GM23338 (cell line): Measurements from ENCODE around the gene COL1A2. TPM values are rescaled to one million over a fixed set of nuclear protein-coding genes. Genes with fewer than 3 reads are reported as not detected.

Source experiments
- ATAC-seq: fragments of 200-7000 bp; cut with Tn5 transposase; 3 replicates; pipeline ENCODE4 v1.9.1; 2020
- DNase-seq: peaks from one replicate; pipeline ENCODE4 v3.0.0-alpha.2; 2015; ENCODE audit warnings: low spot score
- H2AFZ ChIP-seq: fragments of 200-600 bp; sonication (generic); 2 replicates; pipeline ENCODE4 v1.8.0; 2016; ENCODE audit warnings: antibody characterized with exemption, mild to moderate bottlenecking, moderate library complexity
- H3F3A ChIP-seq: fragments of 200-600 bp; sonication (generic); replicated peaks from 2 replicates; pipeline ENCODE4 v1.8.0; 2017; ENCODE audit warnings: antibody characterized with exemption, mixed run types, low read depth
- H3K27ac ChIP-seq: fragments of 200-600 bp; sonication (generic); 2 replicates; pipeline ENCODE4 v1.6.1; 2016; ENCODE audit warnings: low read depth
- H3K27me3 ChIP-seq: fragments of 200-600 bp; sonication (generic); 2 replicates; pipeline ENCODE4 v1.8.0; 2016; ENCODE audit warnings: mild to moderate bottlenecking, mixed run types, moderate library complexity; ENCODE audit not compliant: insufficient read depth
- H3K36me3 ChIP-seq: fragments of 200-600 bp; sonication (generic); 2 replicates; pipeline ENCODE4 v1.8.0; 2016; ENCODE audit warnings: mild to moderate bottlenecking; ENCODE audit not compliant: insufficient read depth
- H3K4me1 ChIP-seq: fragments of 200-600 bp; sonication (generic); 2 replicates; pipeline ENCODE4 v1.8.0; 2016; ENCODE audit warnings: mild to moderate bottlenecking, moderate library complexity; ENCODE audit not compliant: insufficient read depth
- H3K4me2 ChIP-seq: fragments of 200-600 bp; sonication (generic); 2 replicates; pipeline ENCODE4 v1.7.1; 2017; ENCODE audit warnings: mixed run types
- H3K4me3 ChIP-seq: fragments of 200-600 bp; sonication (generic); 2 replicates; pipeline ENCODE4 v1.6.1; 2016; ENCODE audit warnings: mixed run types
- H3K79me2 ChIP-seq: fragments of 200-600 bp; sonication (generic); replicated peaks from 2 replicates; pipeline ENCODE4 v1.8.0; 2017; ENCODE audit warnings: mild to moderate bottlenecking; ENCODE audit not compliant: insufficient read depth
- H3K9me2 ChIP-seq: fragments of 200-600 bp; sonication (generic); 2 replicates; pipeline ENCODE4 v1.8.0; 2017; ENCODE audit not compliant: insufficient read depth
- H4K20me1 ChIP-seq: fragments of 200-600 bp; sonication (generic); replicated peaks from 2 replicates; pipeline ENCODE4 v1.8.0; 2017; ENCODE audit warnings: mild to moderate bottlenecking; ENCODE audit not compliant: insufficient read depth
- H3K27ac Mint-ChIP-seq: 2 replicates; pipeline ENCODE4 v1.8.0; 2020; ENCODE audit warnings: inconsistent platforms, mild to moderate bottlenecking, moderate library complexity, mixed read lengths
- H3K27me3 Mint-ChIP-seq: 3 replicates; pipeline ENCODE4 v1.8.0; 2022; ENCODE audit warnings: low read depth, mild to moderate bottlenecking, moderate library complexity, mixed read lengths, inconsistent platforms; ENCODE audit not compliant: insufficient read depth, poor library complexity
- H3K36me3 Mint-ChIP-seq: 3 replicates; pipeline ENCODE4 v1.8.0; 2021; ENCODE audit warnings: low read depth, mild to moderate bottlenecking, inconsistent platforms, moderate library complexity, mixed read lengths
- H3K4me1 Mint-ChIP-seq: 3 replicates; pipeline ENCODE4 v1.8.0; 2020; ENCODE audit warnings: mild to moderate bottlenecking, inconsistent platforms, mixed read lengths
- H3K4me3 Mint-ChIP-seq: 3 replicates; pipeline ENCODE4 v1.8.0; 2021; ENCODE audit warnings: moderate library complexity, mild to moderate bottlenecking, inconsistent platforms, mixed read lengths
- H3K9me3 Mint-ChIP-seq: 3 replicates; pipeline ENCODE4 v1.8.0; 2020; ENCODE audit warnings: moderate library complexity, mild to moderate bottlenecking, inconsistent platforms, mixed read lengths
- CREB1 ChIP-seq: fragments of 250-450 bp; sonication (Bioruptor Pico); IDR thresholded peaks from 2 replicates; pipeline ENCODE4 v1.5.0; 2020; ENCODE audit warnings: low read depth, mild to moderate bottlenecking, moderate library complexity
- EZH2 ChIP-seq: fragments of 200-600 bp; sonication (generic); IDR thresholded peaks from one replicate; pipeline ENCODE4 v1.8.0; 2017; ENCODE audit warnings: antibody characterized with exemption, mild to moderate bottlenecking, low read depth; ENCODE audit not compliant: unreplicated experiment
- EZH2phosphoT487 ChIP-seq: fragments of 200-600 bp; sonication (generic); IDR thresholded peaks from one replicate; pipeline ENCODE4 v1.8.1; 2018; ENCODE audit warnings: antibody characterized with exemption; ENCODE audit not compliant: unreplicated experiment
- NANOG ChIP-seq: IDR thresholded peaks from 2 replicates; pipeline ENCODE4 v1.6.1; 2016; ENCODE audit warnings: antibody characterized with exemption, borderline replicate concordance
- STAT1 ChIP-seq: IDR thresholded peaks from one replicate; pipeline ENCODE4 v1.6.1; 2016; ENCODE audit warnings: antibody characterized with exemption; ENCODE audit not compliant: unreplicated experiment
- polyA plus RNA-seq: library from polyadenylated mRNA; unstranded; fragments of >200 nt; fragmentation: Nextera tagmentation; extraction: Ambion mirVana; gene quantifications from 2 replicates; pipeline ENCODE4 v1.2.1, GENCODE V29; 2016
- total RNA-seq: library from RNA; depleted of rRNA; stranded (reverse); fragments of >200 nt; shearing (Covaris generic); gene quantifications from 2 replicates; pipeline ENCODE4 v1.2.3, GENCODE V29; 2014
- TF ChIP-seq, protein P1 (sequence below): IDR thresholded peaks from 2 replicates; pipeline ENCODE4 v1.6.1; 2016; ENCODE audit warnings: antibody characterized with exemption
- TF ChIP-seq, protein P2 (sequence below): IDR thresholded peaks from one replicate; pipeline ENCODE4 v1.6.1; 2018; ENCODE audit warnings: antibody characterized with exemption; ENCODE audit not compliant: unreplicated experiment
- TF ChIP-seq, protein P3 (sequence below): fragments of 250-450 bp; sonication (Bioruptor Pico); IDR thresholded peaks from 2 replicates; pipeline ENCODE4 v1.5.0; 2020; ENCODE audit warnings: mild to moderate bottlenecking, moderate library complexity

Gene COL1A2
- total and polyA plus RNA-seq, 2 experiments from 2014 or later = 32.0 to 67.0 TPM

DNA sequence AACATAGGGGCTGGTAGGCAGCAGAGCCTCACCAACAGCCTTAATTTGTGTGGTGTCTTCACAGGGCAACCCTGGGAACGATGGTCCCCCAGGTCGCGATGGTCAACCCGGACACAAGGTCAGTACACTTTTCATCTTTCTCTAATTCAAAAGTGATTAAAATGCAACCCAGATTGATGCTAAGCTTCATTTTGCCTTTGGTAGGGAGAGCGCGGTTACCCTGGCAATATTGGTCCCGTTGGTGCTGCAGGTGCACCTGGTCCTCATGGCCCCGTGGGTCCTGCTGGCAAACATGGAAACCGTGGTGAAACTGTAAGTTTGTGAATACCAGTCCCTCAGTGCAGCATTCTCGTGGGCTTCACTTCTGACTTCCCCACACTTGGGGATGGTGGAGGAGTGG, 30.9 kb downstream of the COL1A2 start:
- no peak for ATAC-seq
- Histone ChIP-seq H3K4me2 (no peak overlapping the region), H2AFZ (no peak overlapping the region), H3K36me3 (peaks cover 76% of the 10 kb centered on the region), H3K79me2 (no peaks in the 10 kb centered on the region), H3K9me2 (no peaks in the 10 kb centered on the region), H4K20me1 (no peaks in the 10 kb centered on the region), H3K4me3 (no peak overlapping the region), H3K27me3 (no peaks in the 10 kb centered on the region), H3K27ac (no peak overlapping the region), H3F3A (no peaks in the 10 kb centered on the region), H3K4me1 (no peaks in the 10 kb centered on the region)
- no peaks in the 10 kb centered on the region for H3K4me1 Mint-ChIP-seq
- H3K27ac Mint-ChIP-seq = no peak overlapping the region
- no peak overlapping the region for H3K4me3 Mint-ChIP-seq
- TF ChIP-seq CREB1 (no peak), NANOG (no peak), EZH2phosphoT487 (no peak), EZH2 (no peak), STAT1 (no peak)
- TF ChIP-seq, protein P1, sequence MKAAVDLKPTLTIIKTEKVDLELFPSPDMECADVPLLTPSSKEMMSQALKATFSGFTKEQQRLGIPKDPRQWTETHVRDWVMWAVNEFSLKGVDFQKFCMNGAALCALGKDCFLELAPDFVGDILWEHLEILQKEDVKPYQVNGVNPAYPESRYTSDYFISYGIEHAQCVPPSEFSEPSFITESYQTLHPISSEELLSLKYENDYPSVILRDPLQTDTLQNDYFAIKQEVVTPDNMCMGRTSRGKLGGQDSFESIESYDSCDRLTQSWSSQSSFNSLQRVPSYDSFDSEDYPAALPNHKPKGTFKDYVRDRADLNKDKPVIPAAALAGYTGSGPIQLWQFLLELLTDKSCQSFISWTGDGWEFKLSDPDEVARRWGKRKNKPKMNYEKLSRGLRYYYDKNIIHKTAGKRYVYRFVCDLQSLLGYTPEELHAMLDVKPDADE = no peak
- TF ChIP-seq, protein P2, sequence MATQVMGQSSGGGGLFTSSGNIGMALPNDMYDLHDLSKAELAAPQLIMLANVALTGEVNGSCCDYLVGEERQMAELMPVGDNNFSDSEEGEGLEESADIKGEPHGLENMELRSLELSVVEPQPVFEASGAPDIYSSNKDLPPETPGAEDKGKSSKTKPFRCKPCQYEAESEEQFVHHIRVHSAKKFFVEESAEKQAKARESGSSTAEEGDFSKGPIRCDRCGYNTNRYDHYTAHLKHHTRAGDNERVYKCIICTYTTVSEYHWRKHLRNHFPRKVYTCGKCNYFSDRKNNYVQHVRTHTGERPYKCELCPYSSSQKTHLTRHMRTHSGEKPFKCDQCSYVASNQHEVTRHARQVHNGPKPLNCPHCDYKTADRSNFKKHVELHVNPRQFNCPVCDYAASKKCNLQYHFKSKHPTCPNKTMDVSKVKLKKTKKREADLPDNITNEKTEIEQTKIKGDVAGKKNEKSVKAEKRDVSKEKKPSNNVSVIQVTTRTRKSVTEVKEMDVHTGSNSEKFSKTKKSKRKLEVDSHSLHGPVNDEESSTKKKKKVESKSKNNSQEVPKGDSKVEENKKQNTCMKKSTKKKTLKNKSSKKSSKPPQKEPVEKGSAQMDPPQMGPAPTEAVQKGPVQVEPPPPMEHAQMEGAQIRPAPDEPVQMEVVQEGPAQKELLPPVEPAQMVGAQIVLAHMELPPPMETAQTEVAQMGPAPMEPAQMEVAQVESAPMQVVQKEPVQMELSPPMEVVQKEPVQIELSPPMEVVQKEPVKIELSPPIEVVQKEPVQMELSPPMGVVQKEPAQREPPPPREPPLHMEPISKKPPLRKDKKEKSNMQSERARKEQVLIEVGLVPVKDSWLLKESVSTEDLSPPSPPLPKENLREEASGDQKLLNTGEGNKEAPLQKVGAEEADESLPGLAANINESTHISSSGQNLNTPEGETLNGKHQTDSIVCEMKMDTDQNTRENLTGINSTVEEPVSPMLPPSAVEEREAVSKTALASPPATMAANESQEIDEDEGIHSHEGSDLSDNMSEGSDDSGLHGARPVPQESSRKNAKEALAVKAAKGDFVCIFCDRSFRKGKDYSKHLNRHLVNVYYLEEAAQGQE = no peak
- TF ChIP-seq, protein P3, sequence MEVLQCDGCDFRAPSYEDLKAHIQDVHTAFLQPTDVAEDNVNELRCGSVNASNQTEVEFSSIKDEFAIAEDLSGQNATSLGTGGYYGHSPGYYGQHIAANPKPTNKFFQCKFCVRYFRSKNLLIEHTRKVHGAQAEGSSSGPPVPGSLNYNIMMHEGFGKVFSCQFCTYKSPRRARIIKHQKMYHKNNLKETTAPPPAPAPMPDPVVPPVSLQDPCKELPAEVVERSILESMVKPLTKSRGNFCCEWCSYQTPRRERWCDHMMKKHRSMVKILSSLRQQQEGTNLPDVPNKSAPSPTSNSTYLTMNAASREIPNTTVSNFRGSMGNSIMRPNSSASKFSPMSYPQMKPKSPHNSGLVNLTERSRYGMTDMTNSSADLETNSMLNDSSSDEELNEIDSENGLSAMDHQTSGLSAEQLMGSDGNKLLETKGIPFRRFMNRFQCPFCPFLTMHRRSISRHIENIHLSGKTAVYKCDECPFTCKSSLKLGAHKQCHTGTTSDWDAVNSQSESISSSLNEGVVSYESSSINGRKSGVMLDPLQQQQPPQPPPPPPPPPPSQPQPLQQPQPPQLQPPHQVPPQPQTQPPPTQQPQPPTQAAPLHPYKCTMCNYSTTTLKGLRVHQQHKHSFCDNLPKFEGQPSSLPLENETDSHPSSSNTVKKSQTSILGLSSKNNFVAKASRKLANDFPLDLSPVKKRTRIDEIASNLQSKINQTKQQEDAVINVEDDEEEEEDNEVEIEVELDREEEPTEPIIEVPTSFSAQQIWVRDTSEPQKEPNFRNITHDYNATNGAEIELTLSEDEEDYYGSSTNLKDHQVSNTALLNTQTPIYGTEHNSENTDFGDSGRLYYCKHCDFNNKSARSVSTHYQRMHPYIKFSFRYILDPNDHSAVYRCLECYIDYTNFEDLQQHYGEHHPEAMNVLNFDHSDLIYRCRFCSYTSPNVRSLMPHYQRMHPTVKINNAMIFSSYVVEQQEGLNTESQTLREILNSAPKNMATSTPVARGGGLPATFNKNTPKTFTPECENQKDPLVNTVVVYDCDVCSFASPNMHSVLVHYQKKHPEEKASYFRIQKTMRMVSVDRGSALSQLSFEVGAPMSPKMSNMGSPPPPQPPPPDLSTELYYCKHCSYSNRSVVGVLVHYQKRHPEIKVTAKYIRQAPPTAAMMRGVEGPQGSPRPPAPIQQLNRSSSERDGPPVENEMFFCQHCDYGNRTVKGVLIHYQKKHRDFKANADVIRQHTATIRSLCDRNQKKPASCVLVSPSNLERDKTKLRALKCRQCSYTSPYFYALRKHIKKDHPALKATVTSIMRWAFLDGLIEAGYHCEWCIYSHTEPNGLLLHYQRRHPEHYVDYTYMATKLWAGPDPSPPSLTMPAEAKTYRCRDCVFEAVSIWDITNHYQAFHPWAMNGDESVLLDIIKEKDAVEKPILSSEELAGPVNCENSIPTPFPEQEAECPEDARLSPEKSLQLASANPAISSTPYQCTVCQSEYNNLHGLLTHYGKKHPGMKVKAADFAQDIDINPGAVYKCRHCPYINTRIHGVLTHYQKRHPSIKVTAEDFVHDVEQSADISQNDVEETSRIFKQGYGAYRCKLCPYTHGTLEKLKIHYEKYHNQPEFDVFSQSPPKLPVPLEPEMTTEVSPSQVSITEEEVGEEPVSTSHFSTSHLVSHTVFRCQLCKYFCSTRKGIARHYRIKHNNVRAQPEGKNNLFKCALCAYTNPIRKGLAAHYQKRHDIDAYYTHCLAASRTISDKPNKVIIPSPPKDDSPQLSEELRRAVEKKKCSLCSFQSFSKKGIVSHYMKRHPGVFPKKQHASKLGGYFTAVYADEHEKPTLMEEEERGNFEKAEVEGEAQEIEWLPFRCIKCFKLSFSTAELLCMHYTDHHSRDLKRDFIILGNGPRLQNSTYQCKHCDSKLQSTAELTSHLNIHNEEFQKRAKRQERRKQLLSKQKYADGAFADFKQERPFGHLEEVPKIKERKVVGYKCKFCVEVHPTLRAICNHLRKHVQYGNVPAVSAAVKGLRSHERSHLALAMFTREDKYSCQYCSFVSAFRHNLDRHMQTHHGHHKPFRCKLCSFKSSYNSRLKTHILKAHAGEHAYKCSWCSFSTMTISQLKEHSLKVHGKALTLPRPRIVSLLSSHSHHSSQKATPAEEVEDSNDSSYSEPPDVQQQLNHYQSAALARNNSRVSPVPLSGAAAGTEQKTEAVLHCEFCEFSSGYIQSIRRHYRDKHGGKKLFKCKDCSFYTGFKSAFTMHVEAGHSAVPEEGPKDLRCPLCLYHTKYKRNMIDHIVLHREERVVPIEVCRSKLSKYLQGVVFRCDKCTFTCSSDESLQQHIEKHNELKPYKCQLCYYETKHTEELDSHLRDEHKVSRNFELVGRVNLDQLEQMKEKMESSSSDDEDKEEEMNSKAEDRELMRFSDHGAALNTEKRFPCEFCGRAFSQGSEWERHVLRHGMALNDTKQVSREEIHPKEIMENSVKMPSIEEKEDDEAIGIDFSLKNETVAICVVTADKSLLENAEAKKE (CRISPR knock-in tag) = no peak
- no peaks in the 10 kb centered on the region for H3K9me3 Mint-ChIP-seq
- H3K27me3 Mint-ChIP-seq = peaks cover 2% of the 10 kb centered on the region
- DNase-seq = no peak
- H3K36me3 Mint-ChIP-seq = peaks cover 71% of the 10 kb centered on the region
